Cardiac septum (tissue), 1 donor: ENCODE data around the gene CDKN2C. TPM values are rescaled to one million over a fixed set of nuclear protein-coding genes. Genes with fewer than 3 reads are reported as not detected.
"Not testable (repeated sequence)": the region's sequence is repeated elsewhere in the genome, so short reads cannot be mapped to it uniquely, and the experiment has no call there.

Experiments used
- DNase-seq: peaks from one replicate; pipeline ENCODE4 v3.0.0-alpha.2; 2020; ENCODE audit warnings: low spot score
- intact Hi-C: fragments of 100-400 bp; cut with DNase I; formaldehyde crosslinking; loops from one replicate; pipeline ENCODE4 v1.14.0; 2022
- long read RNA-seq: library from polyadenylated mRNA; unstranded; transcript quantifications from one replicate; pipeline ENCODE4 v2.0.0, GENCODE V29; 2021
- total RNA-seq: library from RNA; stranded (reverse); fragmentation: NEBNext Ultra II Directional; extraction: Animal tissue kit (Norgen Biotek cat#: 25700); gene quantifications from one replicate; pipeline ENCODE4 v1.2.1, GENCODE V29; 2021
- donor health status: DM: no; HTN: no; CAD: no.

CDKN2C gene
- total RNA-seq, result 9.8 TPM
- long read RNA-seq, transcript CDKN2C-203 (3 exons, 2,086 nt), result major isoform, 8 of 9 reads
- long read RNA-seq, partial matches to known transcripts, result 0 of 9 reads
- long read RNA-seq, other reads (novel, unspliced or antisense), result 0 of 9 reads

DNA sequence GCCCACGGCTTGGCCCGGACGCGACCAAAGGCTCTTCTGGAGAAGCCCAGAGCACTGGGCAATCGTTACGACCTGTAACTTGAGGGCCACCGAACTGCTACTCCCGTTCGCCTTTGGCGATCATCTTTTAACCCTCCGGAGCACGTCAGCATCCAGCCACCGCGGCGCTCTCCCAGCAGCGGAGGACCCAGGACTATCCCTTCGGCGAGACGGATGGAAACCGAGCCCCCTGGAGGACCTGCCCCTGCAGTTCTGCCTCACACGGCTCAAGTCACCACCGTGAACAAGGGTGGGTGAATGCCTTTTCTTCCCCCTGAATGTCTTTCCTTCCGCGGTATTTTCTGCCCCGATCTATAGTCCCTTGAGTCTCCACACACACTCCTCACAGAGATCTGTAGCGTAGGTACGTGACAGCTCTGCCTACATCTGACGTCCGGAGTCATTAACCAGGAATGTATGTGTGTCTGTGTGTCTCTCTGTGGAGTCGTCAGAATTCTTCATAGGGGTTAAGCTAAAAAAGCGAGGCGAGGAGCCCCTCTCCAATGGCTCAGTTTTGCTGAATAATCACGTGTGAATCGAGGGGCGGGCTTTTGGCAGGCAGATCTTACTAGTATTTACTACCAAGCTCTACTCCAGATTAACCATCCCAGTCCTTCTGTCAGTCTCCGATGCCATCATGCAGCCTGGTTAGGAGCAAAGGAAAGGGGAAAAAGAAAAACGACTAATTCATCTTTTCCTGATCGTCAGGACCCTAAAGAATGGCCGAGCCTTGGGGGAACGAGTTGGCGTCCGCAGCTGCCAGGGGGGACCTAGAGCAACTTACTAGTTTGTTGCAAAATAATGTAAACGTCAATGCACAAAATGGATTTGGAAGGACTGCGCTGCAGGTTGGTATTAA lies at the start of gene CDKN2C:
Gene CDKN2C, plus strand, starts transcription at position 635 of the 898 bp plus-strand sequence. Its CDS starts 124 bp downstream, at position 759.
- intact Hi-C loops, result loop anchor here (1.0 to 10.0 kb wide), 6 partner anchors 8 to 1085 kb away; partner anchors contain the start of genes BTF3L4, EPS15, RNF11 and TXNDC12
- DNase-seq, result no peak

DNA sequence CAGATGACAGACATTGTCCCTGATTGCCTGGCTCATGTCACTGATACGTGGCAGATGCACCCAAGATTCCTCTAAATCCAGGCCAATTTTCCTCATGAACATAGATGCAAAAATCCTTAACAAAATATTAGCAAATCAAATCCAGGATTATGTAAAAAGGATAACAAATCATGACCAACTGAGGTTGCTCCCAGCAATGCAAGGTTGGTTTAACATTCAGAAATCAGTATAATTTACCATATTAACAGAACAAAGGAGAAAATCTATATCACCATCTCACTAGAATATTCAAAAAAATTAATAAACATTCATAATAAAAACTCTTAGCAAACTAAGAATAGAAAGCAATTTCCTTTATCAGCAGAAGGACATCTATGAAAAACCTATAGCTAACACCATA lies 49.6 kb upstream of the CDKN2C start:
- no peak for DNase-seq
- intact Hi-C loops, result no loop called here

DNA sequence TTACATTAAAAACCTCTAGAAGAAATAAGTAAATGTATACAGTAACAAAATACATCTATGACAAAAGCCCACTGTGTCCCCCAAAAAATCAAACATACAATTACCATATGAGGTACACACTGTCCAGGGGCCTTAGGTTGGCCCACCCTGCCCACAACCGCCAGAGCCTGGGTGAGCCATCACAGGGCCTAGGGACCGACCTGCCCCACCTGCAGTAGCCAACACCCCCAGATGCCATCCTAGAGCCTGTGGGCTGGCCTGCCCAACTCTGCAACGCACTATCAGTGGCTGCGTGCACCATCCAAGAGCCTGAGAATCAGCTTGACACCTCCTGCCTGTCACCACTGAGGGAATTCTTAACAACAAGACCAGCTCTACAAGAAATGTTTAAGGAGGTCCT lies 49.0 kb upstream of the CDKN2C start:
- DNase-seq, result no peak
- intact Hi-C loops, result no loop called here

DNA sequence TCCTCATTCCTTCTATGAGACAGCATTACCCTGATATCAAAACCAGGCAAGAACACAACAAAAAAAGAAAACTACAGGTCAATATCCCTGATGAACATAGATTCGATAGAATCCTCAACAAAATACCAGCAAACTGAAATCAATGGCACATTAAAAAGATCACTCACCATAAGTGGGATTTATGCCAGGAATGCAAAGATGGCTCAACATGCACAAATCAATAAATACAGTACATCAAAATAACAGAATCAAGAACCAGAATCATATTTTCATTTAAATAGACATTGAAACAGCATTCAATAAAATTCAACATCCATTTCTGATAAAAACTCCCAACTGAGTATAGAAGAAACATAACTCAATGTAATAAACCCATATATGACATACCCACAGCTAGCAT lies 46.5 kb upstream of the CDKN2C start:
- no peak for DNase-seq
- intact Hi-C loops, result no loop called here

DNA sequence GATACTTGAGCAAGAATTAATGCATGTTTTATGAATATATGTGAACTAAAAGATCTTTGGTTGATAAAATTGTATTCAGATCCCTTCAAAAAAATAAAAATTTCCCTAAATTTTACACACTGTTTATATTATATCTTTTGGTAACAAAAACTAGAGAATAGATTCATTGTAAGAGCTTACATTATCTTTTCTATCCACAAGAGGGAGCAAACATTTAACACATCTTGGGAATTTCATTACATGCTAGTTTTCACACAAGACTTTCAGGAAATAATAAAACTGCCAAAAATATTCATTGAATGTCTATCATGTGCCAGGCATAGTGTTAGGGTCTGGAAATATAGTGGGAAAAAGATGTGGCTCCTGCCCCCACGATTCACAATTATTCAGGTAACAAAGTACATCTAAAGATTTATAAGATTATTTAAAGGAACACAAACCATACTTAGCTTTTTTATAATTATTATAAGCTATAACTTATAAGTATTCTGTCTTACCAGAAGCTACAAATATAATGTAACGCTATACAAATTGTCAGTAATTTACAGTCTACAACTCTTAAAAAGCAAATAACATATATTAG lies 40.6 kb upstream of the CDKN2C start:
- intact Hi-C loops, result no loop called here
- DNase-seq, result no peak

DNA sequence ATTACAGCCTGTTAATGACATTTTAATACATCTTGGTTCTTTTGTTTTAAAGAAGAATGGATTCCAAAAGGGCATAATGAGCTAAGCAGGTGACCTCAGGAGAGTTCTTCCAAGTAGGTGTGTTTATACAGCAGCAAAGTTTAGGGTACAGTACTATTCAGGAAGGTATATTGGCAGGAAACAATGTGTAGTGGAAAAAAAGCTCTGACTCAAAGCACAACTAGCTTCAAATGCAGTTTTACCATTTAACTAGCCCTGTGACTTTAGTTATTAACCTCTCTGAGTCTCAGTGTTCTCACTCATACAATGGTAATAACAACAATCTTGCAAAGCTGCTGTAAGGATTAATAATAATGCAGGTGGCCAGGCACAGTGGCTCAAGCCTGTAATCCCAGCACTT lies 39.9 kb upstream of the CDKN2C start:
- no peak for DNase-seq
- intact Hi-C loops, result loop anchor here (5.0 to 10.0 kb wide), 2 partner anchors 112 to 255 kb away; no protein-coding TSS in a partner anchor

DNA sequence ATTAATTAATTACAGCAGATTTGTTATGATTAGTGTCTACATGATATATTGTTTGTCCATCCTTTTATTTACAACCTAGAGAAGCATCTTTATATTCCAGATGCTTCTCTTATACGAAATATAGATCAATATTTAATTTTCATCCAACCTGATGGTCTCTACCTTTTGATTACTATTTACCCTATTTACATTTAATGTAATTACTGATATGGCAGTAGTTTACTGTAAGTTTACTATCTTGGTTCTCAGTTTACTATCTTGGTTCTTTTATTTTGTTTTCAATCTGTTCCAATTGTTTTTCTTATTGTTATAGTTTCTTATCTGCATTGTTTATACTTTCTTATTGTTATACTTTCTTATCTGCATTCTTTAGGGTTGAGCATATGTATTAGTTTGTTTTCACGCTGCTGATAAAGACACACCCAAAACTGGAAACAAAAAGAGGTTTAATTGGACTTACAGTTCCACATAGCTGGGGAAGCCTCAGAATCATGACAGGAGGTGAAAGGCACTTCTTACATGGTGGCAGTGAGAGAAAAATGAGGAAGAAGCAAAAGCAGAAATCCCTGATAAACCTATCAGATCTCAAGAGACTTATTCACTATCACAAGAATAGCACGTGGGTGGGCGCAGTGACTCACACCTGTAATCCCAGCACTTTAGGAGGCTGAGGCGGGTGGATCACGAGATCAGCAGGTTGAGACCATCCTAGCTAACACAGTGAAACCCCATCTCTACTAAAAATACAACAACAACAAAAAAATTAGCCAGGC lies 38.9 kb upstream of the CDKN2C start:
- intact Hi-C loops, result loop anchor here (5.0 to 10.0 kb wide), 2 partner anchors 111 to 254 kb away; no protein-coding TSS in a partner anchor
- DNase-seq, result no peak

DNA sequence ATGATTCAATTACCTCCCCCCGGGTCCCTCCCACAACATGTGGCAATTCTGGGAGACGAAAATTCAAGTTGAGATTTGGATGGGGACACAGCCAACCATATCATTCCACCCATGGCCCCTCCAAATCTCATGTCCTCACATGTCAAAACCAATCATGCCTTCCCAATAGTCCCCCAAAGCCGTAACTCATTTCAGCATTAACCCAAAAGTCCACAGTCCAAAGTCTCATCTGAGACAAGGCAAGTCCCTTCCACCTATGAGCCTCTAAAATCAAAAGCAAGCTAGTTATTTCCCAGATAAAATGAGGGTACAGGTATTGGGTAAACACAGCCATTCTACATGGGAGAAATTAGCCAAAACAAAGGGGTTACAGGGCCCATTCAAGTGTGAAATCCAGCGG lies 38.0 kb upstream of the CDKN2C start:
- intact Hi-C loops, result loop anchor here (5.0 to 10.0 kb wide), 2 partner anchors 110 to 253 kb away; no protein-coding TSS in a partner anchor
- not testable (repeated sequence) for DNase-seq

DNA sequence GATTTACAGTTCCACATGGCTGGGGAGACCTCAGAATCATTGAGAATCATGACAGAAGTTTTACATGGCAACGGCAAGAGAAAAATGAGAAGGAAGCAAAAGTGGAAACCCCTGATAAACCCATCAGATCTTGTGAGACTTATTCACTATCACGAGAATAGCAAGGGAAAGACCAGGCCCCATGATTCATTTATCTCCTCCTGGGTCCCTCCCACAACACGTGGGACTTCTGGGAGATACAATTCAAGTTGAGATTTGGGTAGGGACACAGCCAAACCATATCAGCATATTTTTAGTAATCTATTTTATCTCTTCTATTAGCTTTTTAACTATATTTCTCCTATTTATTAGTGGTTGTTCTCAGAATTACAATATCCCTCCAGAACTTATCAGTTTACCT lies 36.3 kb upstream of the CDKN2C start:
- intact Hi-C loops, result loop anchor here (5.0 to 10.0 kb wide), 2 partner anchors 109 to 251 kb away; no protein-coding TSS in a partner anchor

DNA sequence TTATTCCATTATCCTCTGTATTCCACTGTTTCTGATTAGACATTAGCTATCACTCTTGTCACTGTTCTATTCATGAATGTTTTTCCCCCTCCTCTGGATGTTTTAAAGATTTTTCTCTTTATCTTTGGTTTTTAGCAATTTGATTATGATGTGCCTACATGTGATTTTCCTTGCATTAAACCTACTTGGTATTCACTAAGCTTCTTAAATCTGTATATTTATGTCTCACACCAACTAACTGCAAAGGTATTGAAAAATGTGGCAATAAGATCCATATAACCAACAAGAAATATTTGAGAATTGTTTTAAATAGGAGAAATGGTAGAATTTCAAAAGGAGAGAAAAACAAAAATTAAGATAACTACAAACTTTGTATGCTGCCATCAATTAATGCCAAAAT lies 35.2 kb upstream of the CDKN2C start:
- intact Hi-C loops, result loop anchor here (5.0 to 10.0 kb wide), 2 partner anchors 107 to 250 kb away; no protein-coding TSS in a partner anchor
- DNase-seq, result no peak

More for the DNA sequence above, 36.3 kb upstream of the CDKN2C start:
- DNase-seq, result not testable (repeated sequence)

DNA sequence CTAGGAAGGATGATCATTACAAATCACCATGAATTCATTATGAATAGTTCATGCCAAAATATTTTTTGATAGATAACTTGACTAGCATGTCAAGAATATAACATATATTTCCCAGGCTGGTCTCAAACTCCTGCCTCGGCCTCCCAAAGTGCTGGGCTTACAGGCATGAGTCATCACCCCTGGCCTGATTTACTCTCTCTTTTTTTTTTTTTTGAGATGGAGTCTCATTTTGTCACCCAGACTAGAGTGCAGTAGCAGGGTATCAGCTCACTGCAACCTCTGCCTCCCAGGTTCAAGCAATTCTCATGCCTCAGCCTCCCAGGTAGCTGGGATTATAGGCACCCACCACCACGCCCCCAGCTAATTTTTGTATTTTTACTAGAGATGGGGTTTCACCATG lies 34.8 kb upstream of the CDKN2C start:
- not testable (repeated sequence) for DNase-seq
- intact Hi-C loops, result loop anchor here (10.0 kb wide), 1 partner anchor 250 kb away; no protein-coding TSS in a partner anchor

DNA sequence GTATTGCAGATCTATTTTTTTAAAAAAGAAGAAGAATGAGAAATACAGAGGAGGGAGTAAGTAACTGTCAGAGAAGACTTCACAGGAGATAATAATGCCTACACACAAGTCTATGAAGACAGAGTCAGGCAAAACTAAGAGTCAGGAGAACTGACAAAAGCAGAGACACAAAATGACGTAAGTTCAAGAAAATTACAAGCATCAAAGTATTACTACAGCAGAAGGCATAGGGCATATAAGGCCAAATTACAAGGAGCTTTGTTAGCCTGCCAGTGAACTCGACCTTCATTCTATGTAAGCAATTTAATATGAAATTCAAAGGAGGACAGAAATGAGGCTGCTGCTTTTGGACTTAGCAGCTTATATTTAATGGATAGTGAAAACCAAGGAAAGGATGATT lies 33.7 kb upstream of the CDKN2C start:
- intact Hi-C loops, result loop anchor here (10.0 kb wide), 1 partner anchor 248 kb away; no protein-coding TSS in a partner anchor
- DNase-seq, result no peak

DNA sequence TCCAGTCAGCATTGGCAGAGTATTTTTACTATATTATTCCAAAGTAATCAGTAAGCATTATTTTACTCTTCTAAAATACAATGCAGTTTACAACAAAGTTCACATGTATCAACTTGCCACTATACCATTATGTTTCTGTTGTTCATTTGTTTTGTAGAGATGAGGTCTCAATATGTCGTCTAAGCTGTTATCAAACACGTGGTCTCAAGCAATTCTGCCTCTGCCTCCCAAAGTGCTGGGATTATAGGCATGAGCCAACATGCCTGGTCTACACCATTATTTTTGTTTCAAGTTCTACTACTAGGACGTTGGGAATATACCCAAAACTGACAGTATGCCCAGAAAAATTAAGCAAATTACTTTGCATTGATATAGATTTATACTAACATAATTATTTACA lies 29.8 kb upstream of the CDKN2C start:
- intact Hi-C loops, result no loop called here
- no peak for DNase-seq

DNA sequence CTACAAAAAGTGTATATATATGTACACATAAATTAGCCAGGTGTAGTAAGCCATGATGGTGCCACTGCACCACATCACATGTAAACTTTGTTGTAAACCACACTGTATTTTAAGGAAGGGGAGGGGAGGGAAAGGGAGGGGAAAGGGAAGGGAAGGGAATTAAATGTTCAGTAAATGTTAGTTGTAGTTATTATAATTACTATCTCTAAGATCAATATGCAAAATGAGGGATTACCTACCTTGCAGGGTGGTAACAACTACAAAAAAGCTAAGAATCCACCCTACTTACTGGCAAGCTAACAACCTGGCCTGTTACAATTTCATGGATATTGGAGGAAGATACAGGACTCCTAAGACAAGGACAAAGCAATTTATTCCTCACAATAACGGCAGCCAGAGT lies 27.7 kb upstream of the CDKN2C start:
- DNase-seq, result no peak
- intact Hi-C loops, result no loop called here

DNA sequence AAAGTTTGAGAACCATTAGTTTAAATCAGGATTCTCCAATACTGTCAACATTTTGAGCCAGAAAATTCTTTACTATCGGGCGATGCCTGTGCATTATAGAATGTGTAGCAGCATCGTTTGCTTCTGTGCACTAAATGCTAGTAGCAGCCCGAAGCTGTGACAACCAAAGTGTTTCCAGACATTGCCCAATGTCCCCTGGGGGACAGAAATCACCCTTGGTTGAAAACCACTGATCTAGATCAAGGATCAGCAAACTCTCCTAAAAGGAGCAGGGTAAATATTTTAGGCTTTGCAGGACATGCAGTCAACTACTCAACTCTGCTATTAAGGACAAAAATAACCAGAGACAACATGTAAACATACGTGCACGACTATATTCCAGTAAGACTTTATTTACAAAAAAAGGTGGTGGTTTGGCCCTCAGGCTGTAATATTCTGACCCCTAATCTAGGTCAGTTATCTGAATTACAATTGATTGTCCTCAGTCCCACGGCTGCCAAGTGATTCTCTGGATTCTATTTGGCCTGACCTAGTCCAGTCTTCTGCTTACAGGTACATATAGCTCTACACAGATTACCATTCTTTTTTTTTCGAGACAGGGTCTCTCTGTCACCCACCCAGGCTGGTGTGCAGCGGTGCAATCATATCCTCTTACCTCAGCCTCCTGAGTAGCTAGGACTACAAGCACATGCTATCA lies 20.6 kb upstream of the CDKN2C start:
- intact Hi-C loops, result no loop called here
- no peak for DNase-seq

DNA sequence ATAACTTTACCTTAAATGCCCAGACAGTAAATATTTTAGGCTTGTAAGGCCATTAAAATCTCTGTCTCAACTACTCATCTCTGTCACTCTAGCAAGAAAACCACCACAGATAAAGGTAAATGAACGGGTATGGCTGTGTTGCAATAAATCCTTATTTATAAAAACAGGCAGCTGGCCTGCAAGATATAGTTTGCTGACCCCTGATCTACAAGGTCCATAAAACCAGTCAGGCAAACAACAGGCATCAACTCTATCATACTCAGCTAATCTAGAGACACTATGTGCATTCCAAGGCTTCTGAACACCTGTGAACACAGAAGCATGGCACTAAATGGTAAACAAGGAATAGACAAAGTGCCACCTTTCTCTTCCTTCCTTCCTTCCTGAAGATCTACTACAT lies 19.6 kb upstream of the CDKN2C start:
- no peak for DNase-seq
- intact Hi-C loops, result no loop called here

DNA sequence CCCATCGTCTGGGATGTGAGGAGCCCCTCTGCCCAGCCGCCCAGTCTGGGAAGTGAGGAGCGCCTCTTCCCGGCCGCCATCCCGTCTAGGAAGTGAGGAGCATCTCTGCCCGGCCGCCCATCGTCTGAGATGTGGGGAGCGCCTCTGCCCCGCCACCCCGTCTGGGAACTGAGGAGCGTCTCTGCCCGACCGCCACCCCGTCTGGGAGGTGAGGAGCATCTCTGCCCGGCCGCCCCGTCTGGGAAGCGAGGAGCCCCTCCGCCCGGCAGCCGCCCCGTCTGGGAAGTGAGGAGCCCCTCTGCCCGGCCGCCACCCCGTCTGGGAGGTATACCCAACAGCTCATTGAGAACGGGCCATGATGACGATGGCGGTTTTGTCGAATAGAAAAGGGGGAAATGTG lies 17.5 kb upstream of the CDKN2C start:
- DNase-seq, intact Hi-C loops: not testable (repeated sequence)

DNA sequence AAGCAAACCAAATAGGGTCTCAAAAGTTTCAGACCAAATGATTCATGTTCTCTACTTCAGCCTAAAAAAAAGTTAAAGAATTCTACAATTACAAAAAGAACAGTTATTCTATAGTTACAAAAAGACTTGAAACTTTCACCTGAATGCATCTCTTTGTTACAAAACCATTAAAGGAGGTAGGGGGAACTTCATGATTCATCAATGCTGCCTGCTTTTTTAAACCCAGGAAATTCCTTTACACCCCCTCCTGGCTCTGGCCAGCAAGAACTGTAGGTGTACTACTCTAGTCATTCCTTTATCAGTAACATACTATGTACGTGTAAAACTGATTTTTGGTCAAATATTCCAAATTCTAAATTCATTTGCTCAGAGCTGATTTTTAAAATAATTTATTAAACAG lies 14.9 kb upstream of the CDKN2C start:
- no peak for DNase-seq
- intact Hi-C loops, result no loop called here
